A549 (cell line): Measurements from ENCODE around the gene TOGARAM1. TPM values are rescaled to one million over a fixed set of nuclear protein-coding genes. Genes with fewer than 3 reads are reported as not detected.

Experiments
- ATAC-seq, 2 experiments: fragments of 200-7000 bp in 1 of 2; fragments of >200 bp in 1 of 2; cut with Nextera tagmentation in 1 of 2; cut with Tn5 transposase in 1 of 2; 3 replicates each; pipeline versions ENCODE4 v1.8.0 to v1.9.1; 2018 to 2020; ENCODE audit warnings: mild to moderate bottlenecking in 1 of 2, moderate library complexity in 1 of 2
- CTCF ChIA-PET: fragments of 300-600 bp; sonication (Branson Sonifier 250); formaldehyde crosslinking; extraction: SDS; loops from one replicate; lab custom pipeline; 2021; ENCODE audit warnings: antibody characterized with exemption, inconsistent platforms; lab: Yijun Ruan, JAX
- POLR2A ChIA-PET: fragments of 350-600 bp; formaldehyde crosslinking; extraction: SDS; loops from one replicate; lab custom pipeline; 2021; ENCODE audit warnings: antibody characterized with exemption, inconsistent platforms; lab: Yijun Ruan, JAX
- DNase-seq, 2 experiments: peaks; one replicate each; pipeline versions ENCODE4 v3.0.0 to v3.0.0-alpha.2; 2011 to 2016; ENCODE audit warnings: low read depth in 1 of 2, low spot score in 1 of 2
- FAIRE-seq: peaks from 2 replicates; lab custom pipeline; 2011; peaks lifted over from hg19 to GRCh38; lab: Jason Lieb, UNC
- H3K27ac ChIP-seq, 2 experiments: fragments of >200 bp; sonication (Bioruptor Twin); formaldehyde crosslinking; 3 replicates each; pipeline ENCODE4 v1.5.1; 2016 to 2017
- H3K4me1 ChIP-seq: fragments of >200 bp; sonication (Bioruptor Twin); formaldehyde crosslinking; 3 replicates; pipeline ENCODE4 v1.6.1; 2016
- H3K4me2 ChIP-seq: fragments of >200 bp; sonication (Bioruptor Twin); formaldehyde crosslinking; 3 replicates; pipeline ENCODE4 v1.6.1; 2016
- H3K4me3 ChIP-seq: fragments of >200 bp; sonication (Bioruptor Twin); formaldehyde crosslinking; 3 replicates; pipeline ENCODE4 v1.5.1; 2016
- H3K9me3 ChIP-seq: fragments of >200 bp; sonication (Bioruptor Twin); formaldehyde crosslinking; 3 replicates; pipeline ENCODE4 v1.6.1; 2016
- CBX2 ChIP-seq: fragments of 200-600 bp; sonication (generic); IDR thresholded peaks from 2 replicates; pipeline ENCODE4 v1.6.1; 2016; ENCODE audit warnings: low read depth, mild to moderate bottlenecking, borderline replicate concordance
- CBX8 ChIP-seq: fragments of 200-600 bp; sonication (generic); IDR thresholded peaks from 2 replicates; pipeline ENCODE4 v1.6.1; 2016
- CEBPB ChIP-seq, 2 experiments: fragments of >200 bp in 1 of 2; sonication (Bioruptor Twin) in 1 of 2; formaldehyde crosslinking in 1 of 2; IDR thresholded peaks; 2 replicates each; pipeline ENCODE4 v1.6.1; 2012 to 2016
- CHD2 ChIP-seq: fragments of 150-350 bp; IDR thresholded peaks from 2 replicates; pipeline ENCODE4 v1.6.1; 2014; ENCODE audit warnings: low read length; ENCODE audit not compliant: partially characterized antibody
- EHF ChIP-seq: fragments of 250-450 bp; sonication (Bioruptor Pico); IDR thresholded peaks from 2 replicates; pipeline ENCODE4 v1.5.0; 2020; ENCODE audit warnings: mild to moderate bottlenecking
- EP300 ChIP-seq, 2 experiments: fragments of >200 bp; sonication (Bioruptor Twin); formaldehyde crosslinking; IDR thresholded peaks; 2 replicates in 1 of 2; 3 replicates in 1 of 2; pipeline ENCODE4 v1.6.1; 2016 to 2017
- FOXS1 ChIP-seq: fragments of 250-450 bp; sonication (Bioruptor Pico); IDR thresholded peaks from 2 replicates; pipeline ENCODE4 v1.5.0; 2020; ENCODE audit warnings: mild to moderate bottlenecking, moderate library complexity
- HEYL ChIP-seq: fragments of 250-450 bp; sonication (Bioruptor Pico); IDR thresholded peaks from 2 replicates; pipeline ENCODE4 v1.8.0; 2021; ENCODE audit warnings: mild to moderate bottlenecking, moderate library complexity
- JUN ChIP-seq, 2 experiments: fragments of >200 bp; sonication (Bioruptor Twin); formaldehyde crosslinking; IDR thresholded peaks; 2 replicates in 1 of 2; 3 replicates in 1 of 2; pipeline ENCODE4 v1.6.1; 2016 to 2017
- JUNB ChIP-seq: fragments of >200 bp; sonication (Bioruptor Twin); formaldehyde crosslinking; IDR thresholded peaks from 2 replicates; pipeline ENCODE4 v1.6.1; 2016
- KDM5A ChIP-seq: fragments of 200-600 bp; sonication (generic); IDR thresholded peaks from 2 replicates; pipeline ENCODE4 v1.6.1; 2016; ENCODE audit warnings: antibody characterized with exemption, mild to moderate bottlenecking
- MYC ChIP-seq: IDR thresholded peaks from 2 replicates; pipeline ENCODE4 v1.6.1; 2012; ENCODE audit warnings: mild to moderate bottlenecking, inconsistent platforms, low read length, improper control_type of control experiment, borderline replicate concordance
- NFE2L2 ChIP-seq: fragments of 150-350 bp; conservative IDR thresholded peaks from 2 replicates; pipeline ENCODE4 v1.6.1; 2014; ENCODE audit warnings: low read length
- RARB ChIP-seq: fragments of 250-450 bp; sonication (Bioruptor Pico); IDR thresholded peaks from 2 replicates; pipeline ENCODE4 v1.8.0; 2021; ENCODE audit warnings: mild to moderate bottlenecking, moderate library complexity
- RCOR1 ChIP-seq: fragments of 150-350 bp; IDR thresholded peaks from 2 replicates; pipeline ENCODE4 v1.6.1; 2014; ENCODE audit warnings: antibody characterized with exemption, low read length, low read depth
- RFX5 ChIP-seq: fragments of 450-650 bp; IDR thresholded peaks from 2 replicates; pipeline ENCODE4 v1.7.1; 2014; ENCODE audit warnings: antibody characterized with exemption, mild to moderate bottlenecking, moderate library complexity
- TFCP2L1 ChIP-seq: fragments of 250-450 bp; sonication (Bioruptor Pico); IDR thresholded peaks from 2 replicates; pipeline ENCODE4 v1.5.0; 2021; ENCODE audit warnings: mild to moderate bottlenecking
- WGBS: methylation state at CpG from one replicate; pipeline ENCODE4 v1.1.6; 2017; ENCODE audit errors: missing lambda C conversion rate; 5-methylcytosine and 5-hydroxymethylcytosine counted together
- polyA plus RNA-seq, 4 experiments: library from polyadenylated mRNA; depleted of rRNA in 3 of 4; stranded (reverse); fragments of >200 nt; fragmentation: RNase III in 1 of 4; extraction: RNeasy Plus Mini Kit Qiagen cat#74134 plus additional on column Dnase treatment in 1 of 4; gene quantifications; 2 replicates in 3 of 4; 3 replicates in 1 of 4; pipeline ENCODE4 v1.2.3, GENCODE V29; 2011 to 2017
- TF ChIP-seq, protein P1 (sequence below): fragments of >200 bp; sonication (Bioruptor Twin); formaldehyde crosslinking; IDR thresholded peaks from 3 replicates; pipeline ENCODE4 v1.6.1; 2016
- TF ChIP-seq, protein P2 (sequence below): IDR thresholded peaks from 2 replicates; pipeline ENCODE4 v1.6.1; 2012
- TF ChIP-seq, protein P3 (sequence below): fragments of >200 bp; sonication (Bioruptor Twin); formaldehyde crosslinking; IDR thresholded peaks from 2 replicates; pipeline ENCODE4 v1.6.1; 2016
- TF ChIP-seq, protein P4 (sequence below): fragments of >200 bp; sonication (Bioruptor Twin); formaldehyde crosslinking; IDR thresholded peaks from 3 replicates; pipeline ENCODE4 v1.5.1; 2016

Gene TOGARAM1
- polyA plus RNA-seq, 2 of the 4 experiments (the other 2 are of a cell fraction), result 7.6 to 17.6 TPM

DNA sequence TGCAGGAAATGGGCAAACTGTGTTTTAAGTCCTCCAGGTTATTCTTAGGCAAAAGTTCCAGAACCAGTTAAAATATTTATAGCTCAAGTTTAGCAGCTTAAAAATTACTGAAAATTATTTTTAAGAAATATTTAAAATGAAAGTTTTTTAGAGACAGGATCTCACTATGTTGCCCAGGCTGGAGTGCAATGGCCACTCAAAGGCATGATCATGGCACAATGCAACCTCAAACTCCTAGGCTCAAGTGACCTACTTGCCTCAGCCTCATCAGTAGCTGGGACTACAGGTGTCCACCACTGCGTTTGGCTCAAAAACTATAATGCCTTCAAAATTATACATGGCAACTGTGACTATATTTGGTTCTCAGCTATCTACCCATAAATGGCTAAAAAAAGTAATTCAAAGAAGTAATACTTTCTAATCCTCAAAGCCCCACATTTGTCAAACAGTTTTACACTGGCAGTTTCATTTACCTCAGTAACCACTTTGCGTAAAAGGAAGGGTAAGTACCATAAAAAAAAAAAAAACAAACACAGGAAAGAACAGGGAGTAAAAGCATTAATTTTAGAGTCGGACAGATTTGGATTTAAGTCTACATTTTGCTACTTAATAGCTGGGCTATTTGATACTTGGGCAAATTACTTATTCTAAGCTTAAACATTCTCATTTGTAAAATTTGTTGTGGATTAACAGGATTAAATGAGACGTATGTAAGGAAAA is 9.4 kb upstream of the TOGARAM1 start:
- CTCF ChIA-PET, result interaction anchor here (2.0 kb wide), 1 partner anchor 39 kb away, joined by 4 read pairs; no protein-coding TSS in a partner anchor
- H3K4me1 ChIP-seq, result no peaks in the 10 kb centered on the region
- no peak overlapping the region for H3K27ac ChIP-seq
- TF ChIP-seq, protein P1, sequence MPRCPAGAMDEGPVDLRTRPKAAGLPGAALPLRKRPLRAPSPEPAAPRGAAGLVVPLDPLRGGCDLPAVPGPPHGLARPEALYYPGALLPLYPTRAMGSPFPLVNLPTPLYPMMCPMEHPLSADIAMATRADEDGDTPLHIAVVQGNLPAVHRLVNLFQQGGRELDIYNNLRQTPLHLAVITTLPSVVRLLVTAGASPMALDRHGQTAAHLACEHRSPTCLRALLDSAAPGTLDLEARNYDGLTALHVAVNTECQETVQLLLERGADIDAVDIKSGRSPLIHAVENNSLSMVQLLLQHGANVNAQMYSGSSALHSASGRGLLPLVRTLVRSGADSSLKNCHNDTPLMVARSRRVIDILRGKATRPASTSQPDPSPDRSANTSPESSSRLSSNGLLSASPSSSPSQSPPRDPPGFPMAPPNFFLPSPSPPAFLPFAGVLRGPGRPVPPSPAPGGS, result no peak
- TF ChIP-seq FOXS1 (CRISPR knock-in tag), result no peak
- TF ChIP-seq, protein P2, sequence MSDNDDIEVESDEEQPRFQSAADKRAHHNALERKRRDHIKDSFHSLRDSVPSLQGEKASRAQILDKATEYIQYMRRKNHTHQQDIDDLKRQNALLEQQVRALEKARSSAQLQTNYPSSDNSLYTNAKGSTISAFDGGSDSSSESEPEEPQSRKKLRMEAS, result no peak
- no peak for TF ChIP-seq MYC
- no peak for TF ChIP-seq EP300 (IDR thresholded peaks at IDR 0.05)
- TF ChIP-seq CBX2, result no peak
- TF ChIP-seq, all 56 proteins: peak for 0
- Histone ChIP-seq H3K4me2 (no peak overlapping the region), H3K9me3 (no peaks in the 10 kb centered on the region), H3K4me3 (no peak overlapping the region)
- 93% methylated on average over 4 of the region's 4 CpGs for WGBS
- FAIRE-seq (no peak), ATAC-seq (no peak), DNase-seq (no peak)
- POLR2A ChIA-PET, result interaction anchor here (0.6 kb wide), 1 partner anchor 13 kb away, joined by 6 read pairs; no protein-coding TSS in a partner anchor

DNA sequence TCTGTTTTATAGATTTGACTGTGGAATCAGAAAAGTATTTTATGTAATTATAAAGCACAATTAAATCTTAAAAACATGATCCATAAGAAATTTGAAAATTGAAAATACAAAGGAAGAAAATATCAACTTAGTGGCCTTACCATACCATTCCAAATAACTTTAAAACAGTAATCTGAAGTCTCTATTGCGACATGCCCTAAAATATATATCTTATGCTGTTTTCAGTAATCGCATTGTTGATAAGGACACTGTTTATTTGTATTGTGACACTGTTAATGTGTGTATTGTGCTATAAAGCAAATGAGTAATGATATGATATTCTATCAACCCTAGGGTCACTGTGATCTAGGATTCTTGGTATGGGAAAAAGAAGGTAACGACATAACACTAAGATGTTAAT is 7.2 kb upstream of the TOGARAM1 start:
- WGBS, result 84% methylated on average over 3 of the region's 3 CpGs
- FAIRE-seq (no peak), DNase-seq (no peak), ATAC-seq (no peak)
- Histone ChIP-seq H3K27ac (no peak overlapping the region), H3K9me3 (no peaks in the 10 kb centered on the region), H3K4me2 (no peak overlapping the region), H3K4me3 (no peak overlapping the region), H3K4me1 (peaks cover 21% of the 10 kb centered on the region)
- ChIA-PET POLR2A (no interaction called here), CTCF (interaction anchor here (1.1 kb wide), 1 partner anchor 41 kb away, joined by 3 read pairs; no protein-coding TSS in a partner anchor)
- TF ChIP-seq CEBPB (IDR thresholded peaks at IDR 0.05), result 0 out of 4 replicates have a peak, but pooled peaks of 1 of the 2 experiments have one; percentile 12
- TF ChIP-seq, protein P3, sequence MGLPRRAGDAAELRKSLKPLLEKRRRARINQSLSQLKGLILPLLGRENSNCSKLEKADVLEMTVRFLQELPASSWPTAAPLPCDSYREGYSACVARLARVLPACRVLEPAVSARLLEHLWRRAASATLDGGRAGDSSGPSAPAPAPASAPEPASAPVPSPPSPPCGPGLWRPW, result no peak

DNA sequence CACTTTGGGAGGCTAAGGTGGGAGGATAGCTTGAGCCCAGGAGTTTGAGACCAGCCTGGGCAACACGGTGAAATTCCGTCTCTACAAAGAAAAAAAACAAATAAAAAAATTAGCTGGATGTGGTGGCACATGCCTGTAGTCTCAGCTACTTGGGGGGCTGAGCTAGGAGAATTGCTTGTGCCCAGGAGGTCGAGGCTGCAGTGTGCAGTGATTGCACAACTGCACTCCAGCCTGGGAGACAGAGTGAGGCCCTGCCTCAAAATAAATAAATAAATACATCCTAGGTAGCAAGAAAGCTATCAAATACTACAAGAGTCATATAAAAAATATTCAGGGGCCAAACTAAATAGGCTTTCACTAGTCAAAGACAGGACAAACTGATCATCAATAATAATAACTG is 6.5 kb upstream of the TOGARAM1 start:
- H3K4me3 ChIP-seq, result no peak overlapping the region
- 68% methylated on average over 3 of the region's 3 CpGs for WGBS
- ChIA-PET CTCF (interaction anchor here (1.1 kb wide), 1 partner anchor 42 kb away, joined by 3 read pairs; no protein-coding TSS in a partner anchor), POLR2A (no interaction called here)
- TF ChIP-seq RCOR1, result no peak
- TF ChIP-seq EP300 (IDR thresholded peaks at IDR 0.05), result no peak
- no peak for TF ChIP-seq JUNB
- no peak for TF ChIP-seq CHD2
- TF ChIP-seq CBX8, result no peak
- no peak for TF ChIP-seq EHF (CRISPR knock-in tag)
- no peak for TF ChIP-seq JUN (IDR thresholded peaks at IDR 0.05)
- no peak for TF ChIP-seq RFX5
- TF ChIP-seq CBX2, result no peak
- TF ChIP-seq KDM5A, result no peak
- TF ChIP-seq TFCP2L1 (CRISPR knock-in tag), result no peak
- no peak for TF ChIP-seq NFE2L2
- TF ChIP-seq, protein P4, sequence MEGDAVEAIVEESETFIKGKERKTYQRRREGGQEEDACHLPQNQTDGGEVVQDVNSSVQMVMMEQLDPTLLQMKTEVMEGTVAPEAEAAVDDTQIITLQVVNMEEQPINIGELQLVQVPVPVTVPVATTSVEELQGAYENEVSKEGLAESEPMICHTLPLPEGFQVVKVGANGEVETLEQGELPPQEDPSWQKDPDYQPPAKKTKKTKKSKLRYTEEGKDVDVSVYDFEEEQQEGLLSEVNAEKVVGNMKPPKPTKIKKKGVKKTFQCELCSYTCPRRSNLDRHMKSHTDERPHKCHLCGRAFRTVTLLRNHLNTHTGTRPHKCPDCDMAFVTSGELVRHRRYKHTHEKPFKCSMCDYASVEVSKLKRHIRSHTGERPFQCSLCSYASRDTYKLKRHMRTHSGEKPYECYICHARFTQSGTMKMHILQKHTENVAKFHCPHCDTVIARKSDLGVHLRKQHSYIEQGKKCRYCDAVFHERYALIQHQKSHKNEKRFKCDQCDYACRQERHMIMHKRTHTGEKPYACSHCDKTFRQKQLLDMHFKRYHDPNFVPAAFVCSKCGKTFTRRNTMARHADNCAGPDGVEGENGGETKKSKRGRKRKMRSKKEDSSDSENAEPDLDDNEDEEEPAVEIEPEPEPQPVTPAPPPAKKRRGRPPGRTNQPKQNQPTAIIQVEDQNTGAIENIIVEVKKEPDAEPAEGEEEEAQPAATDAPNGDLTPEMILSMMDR, result no peak
- no peak for TF ChIP-seq RARB (CRISPR knock-in tag)
- no peak for TF ChIP-seq HEYL
- H3K4me1 ChIP-seq, result peaks cover 27% of the 10 kb centered on the region
- FAIRE-seq, result no peak
- H3K4me2 ChIP-seq, result no peak overlapping the region
- no peak overlapping the region for H3K27ac ChIP-seq
- no peak for ATAC-seq
- DNase-seq, result no peak
- no peaks in the 10 kb centered on the region for H3K9me3 ChIP-seq
